Measurements from ENCODE around the gene SLC30A10. TPM values are rescaled to one million over a fixed set of nuclear protein-coding genes. Genes with fewer than 3 reads are reported as not detected.
A peak's percentile ranks its signal among the peaks of the same experiment; 100 is the strongest.

Gene SLC30A10
- total and polyA plus RNA-seq, 2 of the 13 experiments (the other 11 are each of a cell fraction or from before 2014, with no cell fraction given) = 20.9 to 30.2 TPM

DNA sequence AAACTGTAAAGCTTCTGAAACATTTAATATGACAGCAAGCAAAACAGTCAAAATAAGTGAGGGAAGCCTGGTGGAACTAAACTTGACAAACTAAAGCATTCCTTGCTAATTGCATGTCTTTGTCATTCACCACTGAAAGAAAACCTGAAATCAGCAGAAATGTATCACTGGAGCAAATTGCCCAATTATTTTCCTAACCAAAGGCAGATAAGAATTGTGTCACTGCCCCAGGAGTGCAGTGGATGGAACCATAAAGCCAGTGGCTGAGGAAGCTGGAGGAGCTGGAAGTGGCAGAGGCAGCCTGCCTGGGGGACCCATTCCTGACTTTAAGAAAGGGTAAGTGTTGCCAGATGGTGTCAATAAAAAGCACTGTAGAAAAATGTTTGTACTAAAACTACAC, 2.7 kb upstream of the SLC30A10 start:
- intact Hi-C loops (cut with micrococcal nuclease; ENCODE audit: unreplicated experiment) (no loop called here), in situ Hi-C loops (cut with HindIII; ENCODE audit: extremely low pct_ligation_motif_present, low pct_unique_long_range_greater_than_20kb) (no loop called here)
- no peak overlapping the region for H3K27ac ChIP-seq (ENCODE audit: extremely low read length, insufficient read depth, low read length)
- H4K20me1 ChIP-seq (ENCODE audit: insufficient read depth, low read length) = no peaks in the 10 kb centered on the region
- no peak overlapping the region for H2AFZ ChIP-seq (ENCODE audit: low read length)
- no TSS peak for BruUV-seq (replicated peaks)
- ATAC-seq (no peak), FAIRE-seq (peak; percentile 34), DNase-seq (ENCODE audit: low spot score) (no peak)
- ChIA-PET POLR2A (interaction anchor here (1.3 kb wide), 1 partner anchor 10 kb away, joined by 3 read pairs; no protein-coding TSS in a partner anchor), CTCF (ENCODE audit: low intra/inter-chr PET ratio, low total read pairs) (no interaction called here)
- H3K4me3 ChIP-seq (replicated peaks in 1 of 3; ENCODE audit: insufficient read depth in 1 of 3, low read depth in 2 of 3, low read length in 3 of 3) = no peak overlapping the region
- peaks cover 58% of the 10 kb centered on the region for H3K4me1 ChIP-seq (ENCODE audit: insufficient read depth, low read length)
- H3K79me2 ChIP-seq (ENCODE audit: insufficient read depth, low read length) = peaks cover 9% of the 10 kb centered on the region
- TF ChIP-seq ZGPAT (CRISPR knock-in tag; IDR thresholded peaks at IDR 0.05) (no peak), KLF15 (CRISPR knock-in tag; IDR thresholded peaks at IDR 0.05; ENCODE audit: borderline replicate concordance) (no peak), MAFK (conservative IDR thresholded peaks at IDR 0.05 in 1 of 2, IDR thresholded peaks at IDR 0.05 in 1 of 2; ENCODE audit: low read length in 2 of 2) (peak; percentile 19 to 36; a peak in 2 of 4 replicates), IKZF4 (CRISPR knock-in tag; IDR thresholded peaks at IDR 0.05; ENCODE audit: borderline replicate concordance, low read depth, not compliant biosample characterization) (no peak), MAFF (IDR thresholded peaks at IDR 0.05; ENCODE audit: low read depth, low read length) (0 out of 2 replicates have a peak, but pooled peaks have one; percentile 22), CEBPG (CRISPR knock-in tag; IDR thresholded peaks at IDR 0.05) (peak; percentile 47), CEBPB (IDR thresholded peaks at IDR 0.05; ENCODE audit: borderline replicate concordance, low read depth, low read length) (peak; percentile 60; the same call in 1 of the 2 replicates), ZNF597 (CRISPR knock-in tag; IDR thresholded peaks at IDR 0.05) (no peak), TAF15 (IDR thresholded peaks at IDR 0.05; ENCODE audit: low read depth, low read length, poor library complexity, severe bottlenecking) (no peak), SAFB2 (CRISPR knock-in tag; IDR thresholded peaks at IDR 0.05; ENCODE audit: borderline replicate concordance, low read depth) (no peak), ZNF235 (CRISPR knock-in tag; IDR thresholded peaks at IDR 0.05; ENCODE audit: borderline replicate concordance) (no peak), NFIC (IDR thresholded peaks at IDR 0.05; ENCODE audit: low read length) (no peak), ETV6 (CRISPR knock-in tag; conservative IDR thresholded peaks at IDR 0.05) (no peak)
- TF ChIP-seq, protein P1, sequence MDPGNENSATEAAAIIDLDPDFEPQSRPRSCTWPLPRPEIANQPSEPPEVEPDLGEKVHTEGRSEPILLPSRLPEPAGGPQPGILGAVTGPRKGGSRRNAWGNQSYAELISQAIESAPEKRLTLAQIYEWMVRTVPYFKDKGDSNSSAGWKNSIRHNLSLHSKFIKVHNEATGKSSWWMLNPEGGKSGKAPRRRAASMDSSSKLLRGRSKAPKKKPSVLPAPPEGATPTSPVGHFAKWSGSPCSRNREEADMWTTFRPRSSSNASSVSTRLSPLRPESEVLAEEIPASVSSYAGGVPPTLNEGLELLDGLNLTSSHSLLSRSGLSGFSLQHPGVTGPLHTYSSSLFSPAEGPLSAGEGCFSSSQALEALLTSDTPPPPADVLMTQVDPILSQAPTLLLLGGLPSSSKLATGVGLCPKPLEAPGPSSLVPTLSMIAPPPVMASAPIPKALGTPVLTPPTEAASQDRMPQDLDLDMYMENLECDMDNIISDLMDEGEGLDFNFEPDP (CRISPR knock-in tag; conservative IDR thresholded peaks at IDR 0.05) = no peak
- no peak overlapping the region for H3K9ac ChIP-seq (ENCODE audit: insufficient read depth, low read depth, low read length)
- H3K27me3 ChIP-seq (ENCODE audit: control insufficient read depth in 1 of 2, insufficient read depth in 2 of 2, low read length in 2 of 2) = no peaks in the 10 kb centered on the region; a peak in 1 of 5 replicates
- no peaks in the 10 kb centered on the region for H3K36me3 ChIP-seq (replicated peaks in 1 of 2; ENCODE audit: control insufficient read depth in 1 of 2, insufficient read depth in 2 of 2, low read length in 2 of 2)
- no peak overlapping the region for H3K4me2 ChIP-seq (ENCODE audit: low read depth, low read length)
- no peaks in the 10 kb centered on the region for H3K9me3 ChIP-seq (ENCODE audit: low read length)
